K562 (cell line): ENCODE data around the gene RASSF3. TPM values are rescaled to one million over a fixed set of nuclear protein-coding genes. Genes with fewer than 3 reads are reported as not detected.

Experiments used
- ATF2 ChIP-seq: sonication (generic); formaldehyde crosslinking; IDR thresholded peaks from 2 replicates; pipeline ENCODE4 v1.8.1; 2022; ENCODE audit warnings: missing genetic modification reagents
- BRF1 ChIP-seq: IDR thresholded peaks from 3 replicates; pipeline ENCODE4 v1.6.1; 2011; ENCODE audit warnings: borderline replicate concordance, mild to moderate bottlenecking; ENCODE audit not compliant: insufficient read length; ENCODE audit errors: extremely low read depth
- CEBPG ChIP-seq, 3 experiments: fragments of 200-800 bp in 1 of 3; sonication (Bioruptor generic) in 1 of 3; sonication (generic) in 1 of 3; formaldehyde crosslinking in 1 of 3; IDR thresholded peaks in 2 of 3; conservative IDR thresholded peaks in 1 of 3; 2 replicates each; pipeline versions ENCODE4 v1.6.1 to v1.8.0; 2016 to 2022; ENCODE audit warnings: missing compliant biosample characterization in 2 of 3, missing genetic modification characterization in 2 of 3, mild to moderate bottlenecking in 1 of 3, missing genetic modification reagents in 1 of 3
- GATAD2A ChIP-seq: fragments of 450-650 bp; IDR thresholded peaks from 2 replicates; pipeline ENCODE4 v1.6.1; 2017
- HDAC2 ChIP-seq: fragments of 450-650 bp; IDR thresholded peaks from 2 replicates; pipeline ENCODE4 v1.6.1; 2016; ENCODE audit warnings: mild to moderate bottlenecking
- HMG20B ChIP-seq: fragments of 250-450 bp; sonication (Bioruptor Pico); IDR thresholded peaks from 2 replicates; pipeline ENCODE4 v1.5.0; 2021; ENCODE audit warnings: mild to moderate bottlenecking
- HNRNPK ChIP-seq: fragments of 200-400 bp; formaldehyde crosslinking; IDR thresholded peaks from one replicate; pipeline ENCODE4 v1.6.1; 2018; ENCODE audit warnings: mild to moderate bottlenecking, low read depth, low read length; ENCODE audit not compliant: poor library complexity, severe bottlenecking
- JUNB ChIP-seq: fragments of 450-650 bp; formaldehyde crosslinking; conservative IDR thresholded peaks from 2 replicates; pipeline ENCODE4 v1.4.0; 2020; ENCODE audit warnings: mild to moderate bottlenecking
- NFIX ChIP-seq: fragments of 250-450 bp; sonication (Bioruptor Pico); IDR thresholded peaks from 2 replicates; pipeline ENCODE4 v1.4.0; 2020; ENCODE audit warnings: low read depth, mild to moderate bottlenecking, moderate library complexity
- PHF21A ChIP-seq: fragments of 450-650 bp; IDR thresholded peaks from 2 replicates; pipeline ENCODE4 v1.6.1; 2017; ENCODE audit warnings: low read depth, borderline replicate concordance
- PYGO2 ChIP-seq: fragments of 450-650 bp; IDR thresholded peaks from 2 replicates; pipeline ENCODE4 v1.6.1; 2016; ENCODE audit warnings: mild to moderate bottlenecking, missing genetic modification characterization, moderate library complexity, missing compliant biosample characterization
- RAD21 ChIP-seq, 2 experiments: fragments of 250-450 bp in 1 of 2; fragments of 450-650 bp in 1 of 2; sonication (Bioruptor Pico) in 1 of 2; formaldehyde crosslinking in 1 of 2; IDR thresholded peaks in 1 of 2; conservative IDR thresholded peaks in 1 of 2; 2 replicates each; pipeline versions ENCODE4 v1.4.0 to v1.8.0; 2020 to 2022; ENCODE audit warnings: mild to moderate bottlenecking in 2 of 2, moderate library complexity in 1 of 2
- SIRT6 ChIP-seq: IDR thresholded peaks from one replicate; pipeline ENCODE4 v1.6.1; 2012; ENCODE audit warnings: low read depth, mild to moderate bottlenecking, control low read depth, inconsistent platforms, low read length, moderate library complexity
- SMARCA4 ChIP-seq: fragments of 450-650 bp; IDR thresholded peaks from 2 replicates; pipeline ENCODE4 v1.6.1; 2016
- SMARCA5 ChIP-seq: fragments of 450-650 bp; IDR thresholded peaks from 2 replicates; pipeline ENCODE4 v1.6.1; 2016
- THAP12 ChIP-seq: fragments of 250-450 bp; sonication (Bioruptor Pico); IDR thresholded peaks from 2 replicates; pipeline ENCODE4 v1.9.0; 2021; ENCODE audit warnings: mild to moderate bottlenecking, inconsistent platforms
- ZKSCAN8 ChIP-seq: fragments of 200-800 bp; sonication (Bioruptor generic); IDR thresholded peaks from 2 replicates; pipeline ENCODE4 v1.6.1; 2016; ENCODE audit warnings: missing genetic modification characterization, missing compliant biosample characterization
- ZNF449 ChIP-seq: fragments of 250-450 bp; sonication (Bioruptor Pico); IDR thresholded peaks from 2 replicates; pipeline ENCODE4 v1.8.0; 2022; ENCODE audit warnings: moderate library complexity, mild to moderate bottlenecking, inconsistent platforms
- ZNF695 ChIP-seq: fragments of 450-650 bp; formaldehyde crosslinking; IDR thresholded peaks from 2 replicates; pipeline ENCODE4 v1.4.0; 2020; ENCODE audit warnings: mild to moderate bottlenecking, moderate library complexity
- ZNF696 ChIP-seq: fragments of 250-450 bp; sonication (Bioruptor Pico); conservative IDR thresholded peaks from 2 replicates; pipeline ENCODE4 v1.4.0; 2020; ENCODE audit warnings: mild to moderate bottlenecking, moderate library complexity
- ZNF785 ChIP-seq: fragments of 250-450 bp; sonication (Bioruptor Pico); IDR thresholded peaks from 2 replicates; pipeline ENCODE4 v1.4.0; 2020; ENCODE audit warnings: mild to moderate bottlenecking
- polyA plus RNA-seq, 8 experiments: library from polyadenylated mRNA; depleted of rRNA in 4 of 8; stranded (reverse) in 5 of 8; unstranded in 3 of 8; fragments of >200 nt; fragmentation: Nextera tagmentation in 2 of 8; fragmentation: Illumina TruSeq in 1 of 8; extraction: Ambion mirVana in 2 of 8; extraction: Trizol in 1 of 8; gene quantifications; 2 replicates each; pipeline versions ENCODE4 v1.2.1 to v1.2.3, GENCODE V29; 2011 to 2014; ENCODE audit warnings: inconsistent platforms in 1 of 8, missing spikeins in 1 of 8
- total RNA-seq, 7 experiments: library from RNA; depleted of rRNA in 6 of 7; stranded (reverse); fragments of >200 nt in 6 of 7; fragmentation: Illumina TruSeq in 2 of 7; extraction: Trizol in 2 of 7; gene quantifications; 2 replicates each; pipeline versions ENCODE4 v1.2.1 to v1.2.3, GENCODE V29; 2011 to 2021; ENCODE audit warnings: low replicate concordance in 1 of 7

RASSF3 gene
- total and polyA plus RNA-seq, 9 of the 15 experiments (the other 6 are each of a cell fraction or from before 2014, with no cell fraction given) = 3.7 to 39.2 (median 20.2) TPM

- TF ChIP-seq ATF2 (no peak), PYGO2 (tag) (no peak), SMARCA4 (peak; percentile 85), ZNF785 (no peak), SIRT6 (no peak), PHF21A (no peak), ZNF449 (CRISPR knock-in tag) (no peak), HMG20B (no peak), HNRNPK (no peak), JUNB (CRISPR knock-in tag) (no peak), ZNF696 (CRISPR knock-in tag) (no peak), NFIX (CRISPR knock-in tag) (no peak), RAD21 (CRISPR knock-in tag; conservative IDR thresholded peaks at IDR 0.05 in 1 of 2, IDR thresholded peaks at IDR 0.05 in 1 of 2) (no peak), BRF1 (no peak), THAP12 (no peak), CEBPG (CRISPR knock-in tag; IDR thresholded peaks at IDR 0.05) (no peak), CEBPG (tag; conservative IDR thresholded peaks at IDR 0.05 in 1 of 2, IDR thresholded peaks at IDR 0.05 in 1 of 2) (no peak), SMARCA5 (no peak), ZKSCAN8 (CRISPR knock-in tag) (no peak), GATAD2A (no peak), HDAC2 (peak; percentile 75; the same call in 1 of the 2 replicates), ZNF695 (no peak)
These were observed 46.1 kb downstream of the RASSF3 start (continued) for GRCh38 chr12:64656429-64656828.
